ENCODE measurements around the gene ZNF215.
A peak's percentile ranks its signal among the peaks of the same experiment; 100 is the strongest.
"Not testable (repeated sequence)": the region's sequence is repeated elsewhere in the genome, so short reads cannot be mapped to it uniquely, and the experiment has no call there.

ZNF215 gene

DNA sequence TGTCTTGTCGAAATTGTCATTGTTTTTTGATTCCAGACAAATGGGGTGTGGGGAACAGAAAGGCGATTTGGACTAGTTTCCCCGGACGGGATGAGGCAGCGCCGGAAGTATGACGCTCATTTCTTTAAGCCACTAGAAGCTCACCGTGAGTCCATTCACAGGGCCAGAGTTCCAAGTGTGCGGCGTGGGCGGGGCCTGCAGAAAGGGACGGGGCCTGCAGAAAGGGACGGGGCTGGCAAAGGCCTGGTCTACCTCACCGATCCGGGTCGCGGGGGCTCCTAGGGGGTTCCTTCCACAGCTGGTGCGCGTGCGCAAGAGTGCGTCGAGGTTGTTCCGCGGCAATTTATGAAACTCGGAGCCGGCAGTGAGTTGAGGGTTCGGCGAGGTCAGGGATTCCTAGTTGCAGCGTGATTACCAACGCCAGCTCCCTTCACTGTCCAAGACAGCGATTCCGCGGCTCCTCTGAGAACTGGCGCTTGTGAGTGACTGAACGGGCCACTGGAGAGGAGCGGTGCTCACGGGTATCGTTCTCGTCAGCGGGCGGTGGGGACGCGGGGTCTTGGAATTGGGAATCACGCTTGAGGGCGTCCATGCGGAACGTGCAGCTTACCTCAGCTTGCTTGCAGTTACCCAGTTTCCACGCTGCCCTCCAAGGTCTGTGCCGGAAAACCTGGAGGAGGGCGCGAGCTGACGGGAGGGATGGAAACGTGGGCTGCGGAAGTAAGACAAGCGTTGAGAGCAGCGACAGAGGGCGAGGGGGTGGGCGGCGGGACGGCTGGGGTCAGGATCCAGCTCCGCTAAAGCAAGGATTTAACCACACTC, at the start of gene ZNF215:
ZNF215 (plus strand) TSS at position 219 of the 822 bp plus-strand sequence. CDS start 5,847 bp downstream, outside the sequence.
- no peak for TF ChIP-seq EZH2phosphoT487 (IDR thresholded peaks at IDR 0.05; ENCODE audit: borderline replicate concordance, low read length)
- TF ChIP-seq, protein P1, sequence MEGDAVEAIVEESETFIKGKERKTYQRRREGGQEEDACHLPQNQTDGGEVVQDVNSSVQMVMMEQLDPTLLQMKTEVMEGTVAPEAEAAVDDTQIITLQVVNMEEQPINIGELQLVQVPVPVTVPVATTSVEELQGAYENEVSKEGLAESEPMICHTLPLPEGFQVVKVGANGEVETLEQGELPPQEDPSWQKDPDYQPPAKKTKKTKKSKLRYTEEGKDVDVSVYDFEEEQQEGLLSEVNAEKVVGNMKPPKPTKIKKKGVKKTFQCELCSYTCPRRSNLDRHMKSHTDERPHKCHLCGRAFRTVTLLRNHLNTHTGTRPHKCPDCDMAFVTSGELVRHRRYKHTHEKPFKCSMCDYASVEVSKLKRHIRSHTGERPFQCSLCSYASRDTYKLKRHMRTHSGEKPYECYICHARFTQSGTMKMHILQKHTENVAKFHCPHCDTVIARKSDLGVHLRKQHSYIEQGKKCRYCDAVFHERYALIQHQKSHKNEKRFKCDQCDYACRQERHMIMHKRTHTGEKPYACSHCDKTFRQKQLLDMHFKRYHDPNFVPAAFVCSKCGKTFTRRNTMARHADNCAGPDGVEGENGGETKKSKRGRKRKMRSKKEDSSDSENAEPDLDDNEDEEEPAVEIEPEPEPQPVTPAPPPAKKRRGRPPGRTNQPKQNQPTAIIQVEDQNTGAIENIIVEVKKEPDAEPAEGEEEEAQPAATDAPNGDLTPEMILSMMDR (IDR thresholded peaks at IDR 0.05; ENCODE audit: low read depth, low read length, poor library complexity, severe bottlenecking) = no peak
- peaks cover 7% of the 10 kb centered on the region for H3F3A ChIP-seq (ENCODE audit: control insufficient read depth, insufficient read depth)
- peaks cover 44% of the 10 kb centered on the region for H3K36me3 ChIP-seq (ENCODE audit: control insufficient read depth, low read length)
- H3K9me3 ChIP-seq (ENCODE audit: control insufficient read depth, insufficient read depth, low read length) = no peaks in the 10 kb centered on the region
- no peaks in the 10 kb centered on the region for H3K9me2 ChIP-seq (replicated peaks; ENCODE audit: control insufficient read depth, low read length)
- H3K4me3 ChIP-seq (ENCODE audit: low read length) = peak within 1 kb of the TSS; percentile 94
- H3K27me3 ChIP-seq (ENCODE audit: control insufficient read depth, low read length) = no peaks in the 10 kb centered on the region
- peak within 1 kb of the TSS; percentile 64 for H3K4me2 ChIP-seq (ENCODE audit: low read length)
- H3K79me2 ChIP-seq (ENCODE audit: control insufficient read depth, low read length) = peaks cover 46% of the 10 kb centered on the region
- no peaks in the 10 kb centered on the region for H4K20me1 ChIP-seq (ENCODE audit: control insufficient read depth, insufficient read depth, low read depth, low read length)
- peaks cover 34% of the 10 kb centered on the region for H3K4me1 ChIP-seq (ENCODE audit: control insufficient read depth, low read length)
- H3K27ac ChIP-seq (ENCODE audit: low read depth, low read length) = peak within 1 kb of the TSS; percentile 78

DNA sequence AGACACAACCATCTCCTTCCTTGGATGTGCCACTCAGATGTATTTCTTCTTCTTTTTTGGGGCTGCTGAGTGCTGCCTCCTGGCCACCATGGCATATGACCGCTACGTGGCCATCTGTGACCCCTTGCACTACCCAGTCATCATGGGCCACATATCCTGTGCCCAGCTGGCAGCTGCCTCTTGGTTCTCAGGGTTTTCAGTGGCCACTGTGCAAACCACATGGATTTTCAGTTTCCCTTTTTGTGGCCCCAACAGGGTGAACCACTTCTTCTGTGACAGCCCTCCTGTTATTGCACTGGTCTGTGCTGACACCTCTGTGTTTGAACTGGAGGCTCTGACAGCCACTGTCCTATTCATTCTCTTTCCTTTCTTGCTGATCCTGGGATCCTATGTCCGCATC, 49.3 kb upstream of the ZNF215 start:
- no peaks in the 10 kb centered on the region for H3K4me1 ChIP-seq (ENCODE audit: control insufficient read depth, low read length)
- 0 out of 2 replicates have a peak, but pooled peaks cover 3% of the 10 kb centered on the region for H3K9me3 ChIP-seq (ENCODE audit: control insufficient read depth, insufficient read depth, low read length)
- no peaks in the 10 kb centered on the region for H3F3A ChIP-seq (ENCODE audit: control insufficient read depth, insufficient read depth)
- H3K4me3 ChIP-seq (ENCODE audit: low read length) = no peak overlapping the region
- no peaks in the 10 kb centered on the region; the same call in 1 of the 2 replicates for H3K9me2 ChIP-seq (replicated peaks; ENCODE audit: control insufficient read depth, low read length)
- H4K20me1 ChIP-seq (ENCODE audit: control insufficient read depth, insufficient read depth, low read depth, low read length) = no peaks in the 10 kb centered on the region
- H3K27me3 ChIP-seq (ENCODE audit: control insufficient read depth, low read length) = no peaks in the 10 kb centered on the region
- TF ChIP-seq, protein P1 (IDR thresholded peaks at IDR 0.05; ENCODE audit: low read depth, low read length, poor library complexity, severe bottlenecking) = no peak
- TF ChIP-seq EZH2phosphoT487 (IDR thresholded peaks at IDR 0.05; ENCODE audit: borderline replicate concordance, low read length) = no peak
- no peaks in the 10 kb centered on the region for H3K79me2 ChIP-seq (ENCODE audit: control insufficient read depth, low read length)
- no peak overlapping the region for H3K27ac ChIP-seq (ENCODE audit: low read depth, low read length)
- no peaks in the 10 kb centered on the region for H3K36me3 ChIP-seq (ENCODE audit: control insufficient read depth, low read length)
- no peak overlapping the region for H3K4me2 ChIP-seq (ENCODE audit: low read length)

DNA sequence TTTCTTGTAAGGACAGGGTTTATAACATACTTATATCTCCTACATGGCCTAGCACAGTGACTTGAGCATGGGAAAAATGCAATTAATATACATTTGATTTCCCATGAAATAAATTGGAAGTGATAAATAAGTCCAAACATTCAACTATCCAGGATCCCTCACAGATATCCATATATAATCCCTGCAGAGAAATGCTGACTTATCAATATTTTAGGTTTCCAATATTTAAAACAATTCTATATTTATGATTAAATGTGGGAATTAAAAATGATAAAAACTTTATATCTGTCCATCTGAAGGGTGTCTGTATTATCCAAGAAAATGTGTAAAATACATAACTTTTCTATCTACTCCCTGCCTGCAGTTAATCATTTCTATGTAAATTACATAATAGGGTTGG, 43.5 kb upstream of the ZNF215 start:
- Histone ChIP-seq H4K20me1 (ENCODE audit: control insufficient read depth, insufficient read depth, low read depth, low read length) (no peaks in the 10 kb centered on the region), H3K79me2 (ENCODE audit: control insufficient read depth, low read length) (no peaks in the 10 kb centered on the region), H3K27ac (ENCODE audit: low read depth, low read length) (no peak overlapping the region), H3K4me1 (ENCODE audit: control insufficient read depth, low read length) (no peaks in the 10 kb centered on the region), H3K36me3 (ENCODE audit: control insufficient read depth, low read length) (no peaks in the 10 kb centered on the region), H3K9me3 (ENCODE audit: control insufficient read depth, insufficient read depth, low read length) (no peaks in the 10 kb centered on the region), H3F3A (ENCODE audit: control insufficient read depth, insufficient read depth) (no peaks in the 10 kb centered on the region), H3K27me3 (ENCODE audit: control insufficient read depth, low read length) (peaks cover 16% of the 10 kb centered on the region), H3K4me2 (ENCODE audit: low read length) (no peak overlapping the region), H3K9me2 (replicated peaks; ENCODE audit: control insufficient read depth, low read length) (no peaks in the 10 kb centered on the region), H3K4me3 (ENCODE audit: low read length) (no peak overlapping the region)
- TF ChIP-seq, protein P1 (IDR thresholded peaks at IDR 0.05; ENCODE audit: low read depth, low read length, poor library complexity, severe bottlenecking) = no peak
- TF ChIP-seq EZH2phosphoT487 (IDR thresholded peaks at IDR 0.05; ENCODE audit: borderline replicate concordance, low read length) = no peak

DNA sequence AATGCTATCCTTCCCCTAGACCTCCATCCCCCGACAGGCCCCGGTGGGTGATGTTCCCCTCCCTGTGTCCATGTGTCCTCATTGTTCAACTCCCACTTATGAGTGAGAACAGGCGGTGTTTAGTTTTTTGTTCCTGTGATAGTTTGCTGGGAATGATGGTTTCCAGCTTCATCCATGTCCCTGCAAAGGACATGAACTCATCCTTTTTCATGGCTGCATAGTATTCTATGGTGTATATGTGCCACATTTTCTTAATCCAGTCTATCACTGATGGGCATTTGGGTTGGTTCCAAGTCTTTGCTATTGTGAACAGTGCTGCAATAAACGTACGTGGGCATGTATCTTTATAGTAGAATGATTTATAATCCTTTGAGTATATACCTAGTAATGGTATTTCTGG, 38.5 kb upstream of the ZNF215 start:
- H3F3A ChIP-seq (ENCODE audit: control insufficient read depth, insufficient read depth); H4K20me1 ChIP-seq (ENCODE audit: control insufficient read depth, insufficient read depth, low read depth, low read length); H3K27ac ChIP-seq (ENCODE audit: low read depth, low read length); H3K9me3 ChIP-seq (ENCODE audit: control insufficient read depth, insufficient read depth, low read length); H3K36me3 ChIP-seq (ENCODE audit: control insufficient read depth, low read length); H3K9me2 ChIP-seq (replicated peaks; ENCODE audit: control insufficient read depth, low read length); H3K4me1 ChIP-seq (ENCODE audit: control insufficient read depth, low read length); H3K4me3 ChIP-seq (ENCODE audit: low read length); H3K4me2 ChIP-seq (ENCODE audit: low read length); H3K79me2 ChIP-seq (ENCODE audit: control insufficient read depth, low read length): not testable (repeated sequence)
- H3K27me3 ChIP-seq (ENCODE audit: control insufficient read depth, low read length) = peaks cover 16% of the 10 kb centered on the region
